Kidney (tissue), 14 donors: Measurements from ENCODE around the gene XYLT1. TPM values are rescaled to one million over a fixed set of nuclear protein-coding genes. Genes with fewer than 3 reads are reported as not detected.

Experiments
- DNase-seq, 5 donors: peaks; one replicate each; pipeline ENCODE4 v3.0.0-alpha.2; 2013 to 2020
- FAIRE-seq: peaks from 2 replicates; lab custom pipeline; 2012; peaks lifted over from hg19 to GRCh38; lab: Jason Lieb, UNC
- H3K27ac ChIP-seq, 2 donors: one replicate each; pipeline ENCODE4 v1.7.0; 2013; ENCODE audit warnings: low read depth in 2 of 2, low read length in 2 of 2, inconsistent platforms in 1 of 2
- H3K27me3 ChIP-seq: one replicate; pipeline ENCODE4 v1.7.1; 2013; ENCODE audit warnings: low read length, inconsistent platforms; ENCODE audit not compliant: control insufficient read depth, insufficient read depth
- H3K36me3 ChIP-seq, 3 donors: one replicate each; pipeline versions ENCODE4 v1.7.0 to v1.7.1; 2013; ENCODE audit warnings: low read length in 3 of 3, control low read depth in 1 of 3, inconsistent platforms in 1 of 3; ENCODE audit not compliant: insufficient read depth in 3 of 3, control insufficient read depth in 2 of 3
- H3K4me1 ChIP-seq, 3 donors: one replicate each; pipeline versions ENCODE4 v1.7.0 to v1.7.1; 2013; ENCODE audit warnings: low read length in 3 of 3, inconsistent platforms in 1 of 3, low read depth in 1 of 3; ENCODE audit not compliant: control insufficient read depth in 2 of 3, insufficient read depth in 2 of 3
- H3K4me3 ChIP-seq, 3 donors: one replicate each; pipeline versions ENCODE4 v1.7.0 to v1.8.1; 2013; ENCODE audit warnings: low read length in 3 of 3, control low read depth in 1 of 3, inconsistent platforms in 1 of 3
- H3K9ac ChIP-seq, 3 donors: one replicate each; pipeline versions ENCODE4 v1.7.0 to v1.7.1; 2013; ENCODE audit warnings: low read length in 3 of 3, control low read depth in 1 of 3, inconsistent platforms in 1 of 3
- H3K9me3 ChIP-seq, 3 donors: one replicate each; pipeline versions ENCODE4 v1.7.0 to v1.7.1; 2013; ENCODE audit warnings: low read length in 3 of 3, control low read depth in 1 of 3, inconsistent platforms in 1 of 3; ENCODE audit not compliant: control insufficient read depth in 2 of 3, insufficient read depth in 1 of 3
- intact Hi-C: fragments of 100-400 bp; cut with DNase I; formaldehyde crosslinking; loops from one replicate; pipeline ENCODE4 v1.11.1; 2022
- polyA plus RNA-seq: library from polyadenylated mRNA; stranded (reverse); fragments of 350-450 nt; fragmentation: Illumina TruSeq; extraction: RNeasy Lipid Tissue Mini Kit (QIAGEN cat#74804); gene quantifications from one replicate; pipeline ENCODE4 v1.2.3, GENCODE V29; 2014; ENCODE audit warnings: low read depth, low replicate concordance; ENCODE audit not compliant: insufficient read depth
- total RNA-seq: library from RNA; stranded (reverse); fragmentation: NEBNext Ultra II Directional; extraction: Animal tissue kit (Norgen Biotek cat#: 25700); gene quantifications from one replicate; pipeline ENCODE4 v1.2.1, GENCODE V29; 2021
- TF ChIP-seq, protein P1 (sequence below): IDR thresholded peaks from 3 replicates; pipeline ENCODE4 v1.5.1; 2012; ENCODE audit warnings: mild to moderate bottlenecking, moderate library complexity, borderline replicate concordance; ENCODE audit not compliant: insufficient read depth; ENCODE audit errors: extremely low read depth
- donor health status: control.
- donor health status: control.
- donor health status: control.
- donor health status: control.
- donor health status: control.
- donor health status: DM: yes; HTN: yes; CAD: no.
- donor health status: Normal renal cell carcinoma (clear cell type).

XYLT1 gene
- total and polyA plus RNA-seq, 2 donors from 2014 or later: 0.52 to 7.6 TPM

DNA sequence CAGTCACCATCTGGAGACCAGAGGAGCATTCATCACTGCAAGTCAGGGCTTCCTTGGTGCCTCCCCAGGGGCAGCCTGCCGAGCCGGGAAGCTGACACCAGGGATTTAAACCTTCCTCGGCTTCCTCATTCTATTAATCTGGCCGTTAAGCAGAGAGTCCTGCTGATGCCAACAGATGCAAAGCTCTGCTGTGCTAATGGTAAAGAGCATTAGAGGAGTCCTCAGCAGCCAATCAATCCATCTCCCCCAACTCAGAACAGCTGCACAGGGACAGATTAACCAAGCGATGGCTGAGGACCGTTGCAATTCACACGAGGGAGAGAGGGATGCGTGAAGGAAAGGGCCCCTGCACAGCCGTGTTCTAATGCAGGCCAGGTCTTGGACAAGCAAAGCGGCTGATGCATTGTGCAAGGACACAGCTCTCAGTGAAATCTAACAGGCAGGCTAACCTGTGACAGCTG lies 116.6 kb downstream of the XYLT1 start:
- no peak overlapping the region for H3K27ac ChIP-seq
- intact Hi-C loops: no loop called here
- no peaks in the 10 kb centered on the region for H3K36me3 ChIP-seq
- no peaks in the 10 kb centered on the region for H3K27me3 ChIP-seq
- no peak overlapping the region for H3K4me3 ChIP-seq
- TF ChIP-seq, protein P1, sequence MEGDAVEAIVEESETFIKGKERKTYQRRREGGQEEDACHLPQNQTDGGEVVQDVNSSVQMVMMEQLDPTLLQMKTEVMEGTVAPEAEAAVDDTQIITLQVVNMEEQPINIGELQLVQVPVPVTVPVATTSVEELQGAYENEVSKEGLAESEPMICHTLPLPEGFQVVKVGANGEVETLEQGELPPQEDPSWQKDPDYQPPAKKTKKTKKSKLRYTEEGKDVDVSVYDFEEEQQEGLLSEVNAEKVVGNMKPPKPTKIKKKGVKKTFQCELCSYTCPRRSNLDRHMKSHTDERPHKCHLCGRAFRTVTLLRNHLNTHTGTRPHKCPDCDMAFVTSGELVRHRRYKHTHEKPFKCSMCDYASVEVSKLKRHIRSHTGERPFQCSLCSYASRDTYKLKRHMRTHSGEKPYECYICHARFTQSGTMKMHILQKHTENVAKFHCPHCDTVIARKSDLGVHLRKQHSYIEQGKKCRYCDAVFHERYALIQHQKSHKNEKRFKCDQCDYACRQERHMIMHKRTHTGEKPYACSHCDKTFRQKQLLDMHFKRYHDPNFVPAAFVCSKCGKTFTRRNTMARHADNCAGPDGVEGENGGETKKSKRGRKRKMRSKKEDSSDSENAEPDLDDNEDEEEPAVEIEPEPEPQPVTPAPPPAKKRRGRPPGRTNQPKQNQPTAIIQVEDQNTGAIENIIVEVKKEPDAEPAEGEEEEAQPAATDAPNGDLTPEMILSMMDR: no peak
- FAIRE-seq (no peak), DNase-seq (peak in 1 of 5 donors; percentile 16)
- peaks cover 0 to 8% (median 0%) of the 10 kb centered on the region in 3 donors for H3K4me1 ChIP-seq
- no peaks in the 10 kb centered on the region for H3K9me3 ChIP-seq
- no peak overlapping the region for H3K9ac ChIP-seq

DNA sequence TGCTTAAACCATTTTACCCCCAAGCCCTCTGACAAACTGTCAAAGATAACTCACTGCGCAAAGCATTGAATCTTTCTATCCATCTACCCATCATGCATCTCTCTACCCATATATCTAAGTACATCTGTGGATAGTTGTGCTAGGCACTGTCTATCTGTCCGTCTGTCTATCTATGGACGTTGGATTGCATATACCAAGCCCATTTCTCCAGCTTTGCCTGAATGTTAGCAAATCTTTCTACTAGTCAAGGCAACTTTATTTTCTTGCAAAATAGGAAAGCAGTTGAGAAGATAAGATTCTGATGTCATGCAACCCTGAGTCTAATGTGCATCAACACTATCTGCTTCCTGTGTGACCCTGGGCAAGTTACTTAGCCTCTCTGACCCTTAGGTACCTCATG lies 117.2 kb downstream of the XYLT1 start:
- no peaks in the 10 kb centered on the region for H3K27me3 ChIP-seq
- no peak overlapping the region for H3K4me3 ChIP-seq
- FAIRE-seq (no peak), DNase-seq (no peak)
- H3K36me3 ChIP-seq: no peaks in the 10 kb centered on the region
- intact Hi-C loops: no loop called here
- no peak overlapping the region for H3K9ac ChIP-seq
- TF ChIP-seq, protein P1: no peak
- H3K9me3 ChIP-seq: no peaks in the 10 kb centered on the region
- H3K4me1 ChIP-seq: peaks cover 0 to 5% (median 0%) of the 10 kb centered on the region in 3 donors
- H3K27ac ChIP-seq: no peak overlapping the region

DNA sequence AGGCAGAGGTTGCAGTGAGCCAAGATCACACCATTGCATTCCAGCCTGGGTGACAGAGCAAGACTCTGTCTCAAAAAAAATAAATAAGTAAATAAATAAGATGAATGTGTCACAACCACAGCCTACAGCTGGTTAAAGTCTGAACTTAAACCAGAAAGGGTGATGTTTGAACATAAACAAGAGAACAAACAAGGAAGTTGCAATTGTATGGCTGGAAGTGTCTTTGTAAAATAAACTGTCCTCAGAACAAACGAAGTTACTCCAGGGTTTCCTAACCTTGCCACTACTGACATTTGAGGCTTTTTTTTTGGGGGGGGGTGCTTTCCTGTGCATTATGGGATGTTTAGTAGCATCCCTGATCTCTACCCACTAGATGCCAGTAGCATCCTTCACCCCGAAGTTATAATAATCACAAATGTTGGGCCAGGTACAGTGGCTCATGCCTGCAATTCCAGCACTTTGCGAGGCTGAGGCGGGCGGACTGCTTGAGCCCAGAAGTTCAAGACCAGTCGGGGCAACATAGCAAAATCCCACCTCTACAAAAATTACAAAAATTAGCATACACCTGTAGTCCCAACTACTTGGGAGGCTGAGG lies 119.2 kb downstream of the XYLT1 start:
- no peaks in the 10 kb centered on the region for H3K36me3 ChIP-seq
- intact Hi-C loops: no loop called here
- no peak overlapping the region for H3K27ac ChIP-seq
- H3K9ac ChIP-seq: no peak overlapping the region
- no peaks in the 10 kb centered on the region for H3K27me3 ChIP-seq
- DNase-seq: peak in 2 of 5 donors; percentile 21 to 30
- TF ChIP-seq, protein P1: no peak
- no peak overlapping the region for H3K4me3 ChIP-seq
- FAIRE-seq: no peak
- H3K4me1 ChIP-seq: peaks cover 0 to 2% (median 0%) of the 10 kb centered on the region in 3 donors
- H3K9me3 ChIP-seq: no peaks in the 10 kb centered on the region

DNA sequence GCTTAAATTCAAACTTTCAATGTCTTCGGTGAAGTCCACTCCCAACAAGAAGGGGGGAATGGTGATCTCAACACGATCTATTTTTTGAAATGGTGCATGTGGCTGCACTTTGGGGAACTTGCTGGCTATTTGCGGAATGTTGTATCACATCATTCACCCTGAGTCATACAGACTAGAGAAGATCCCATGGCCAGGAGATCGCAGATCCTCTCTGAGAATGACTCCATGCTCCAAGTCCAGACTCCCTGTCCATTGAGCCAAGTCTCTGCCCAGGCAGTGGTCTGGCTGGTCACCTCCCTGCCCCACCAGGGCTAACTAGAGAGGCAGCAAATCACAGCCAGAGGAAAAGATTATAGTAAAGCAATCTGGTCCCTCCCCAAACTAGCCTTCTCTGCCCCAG lies 120.6 kb downstream of the XYLT1 start:
- H3K36me3 ChIP-seq: no peaks in the 10 kb centered on the region
- no peak overlapping the region for H3K27ac ChIP-seq
- H3K4me1 ChIP-seq: peaks cover 0 to 2% (median 0%) of the 10 kb centered on the region in 3 donors
- H3K27me3 ChIP-seq: no peaks in the 10 kb centered on the region
- no peaks in the 10 kb centered on the region for H3K9me3 ChIP-seq
- no peak for DNase-seq
- FAIRE-seq: no peak
- TF ChIP-seq, protein P1: no peak
- no peak overlapping the region for H3K9ac ChIP-seq
- H3K4me3 ChIP-seq: no peak overlapping the region
- intact Hi-C loops: no loop called here
